ENCODE results near the gene MED9. TPM values are rescaled to one million over a fixed set of nuclear protein-coding genes. Genes with fewer than 3 reads are reported as not detected.
"Not testable (repeated sequence)": the region's sequence is repeated elsewhere in the genome, so short reads cannot be mapped to it uniquely, and the experiment has no call there.

MED9 gene, protein sequence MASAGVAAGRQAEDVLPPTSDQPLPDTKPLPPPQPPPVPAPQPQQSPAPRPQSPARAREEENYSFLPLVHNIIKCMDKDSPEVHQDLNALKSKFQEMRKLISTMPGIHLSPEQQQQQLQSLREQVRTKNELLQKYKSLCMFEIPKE
- total RNA-seq (2022) (8.1 and 10.5 TPM in 2 replicates), Bru-seq, nascent RNA (percentile 77 among the genes with signal in this experiment), BruChase-seq, experiment 1, labeled RNA remaining after a 6-hour chase (percentile 52 among the genes with signal in this experiment), BruChase-seq, experiment 2, labeled RNA remaining after a 2-hour chase (percentile 66 among the genes with signal in this experiment)
- long read RNA-seq, transcript MED9-201 (2 exons, 2,228 nt) = major isoform, 19 of 22 reads
- long read RNA-seq, partial matches to known transcripts = 0 of 22 reads
- long read RNA-seq, other reads (novel, unspliced or antisense) = 1 of 22 reads

DNA sequence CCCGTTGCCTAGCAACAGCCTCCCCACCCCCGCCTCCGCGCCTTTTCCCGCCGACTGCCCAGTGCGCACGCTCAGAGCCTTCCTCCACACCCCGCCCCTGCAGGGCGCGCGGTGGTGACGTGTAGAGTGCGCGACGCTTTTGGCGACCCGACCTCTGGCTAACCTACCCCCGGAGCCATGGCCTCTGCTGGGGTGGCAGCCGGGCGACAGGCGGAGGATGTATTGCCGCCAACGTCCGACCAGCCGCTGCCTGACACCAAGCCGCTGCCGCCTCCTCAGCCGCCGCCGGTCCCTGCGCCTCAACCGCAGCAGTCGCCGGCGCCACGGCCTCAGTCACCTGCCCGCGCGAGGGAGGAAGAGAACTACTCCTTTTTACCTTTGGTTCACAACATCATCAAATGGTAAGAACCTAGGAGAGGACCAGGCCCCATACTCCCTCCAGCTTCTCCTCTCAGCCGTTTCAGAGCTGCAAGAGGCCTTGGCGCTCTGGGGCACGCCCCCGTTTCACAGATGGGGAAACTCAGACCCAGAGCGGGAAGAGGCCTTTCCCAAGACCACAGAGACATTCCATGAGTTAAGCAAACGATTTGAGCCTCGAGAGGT lies at the start of gene MED9:
Gene MED9, plus strand, starts transcription at position 136 of the 603 bp plus-strand sequence. Its CDS starts 42 bp downstream, at position 178.
- intact Hi-C loops (cut with micrococcal nuclease) = no loop called here

DNA sequence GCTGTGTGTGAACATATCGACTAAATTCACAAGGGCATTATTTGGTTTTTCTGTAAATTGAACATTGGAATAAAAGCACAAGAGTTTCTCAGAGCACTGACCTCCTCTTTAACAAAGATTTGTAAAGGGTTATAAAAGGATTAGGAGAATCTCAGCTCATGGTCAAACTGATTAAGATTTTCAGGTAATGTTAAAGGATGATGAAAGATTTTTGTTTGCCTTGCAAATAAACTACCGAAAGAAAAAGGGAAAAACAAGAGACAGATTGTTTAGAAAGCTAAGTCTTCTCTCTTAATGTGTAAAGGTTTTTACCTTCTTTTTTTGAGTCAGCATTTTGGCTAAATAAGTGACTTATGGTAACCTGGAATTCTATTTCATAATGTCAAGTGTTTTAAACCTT lies 47.6 kb upstream of the MED9 start:
- no TSS peak for BruUV-seq (replicated peaks)
- H3K27ac Mint-ChIP-seq (ENCODE audit: low read depth, unreplicated experiment) = no peak overlapping the region
- CTCF ChIA-PET = no interaction called here

More for the DNA sequence above, at the start of gene MED9:
- H3K4me1 Mint-ChIP-seq (ENCODE audit: insufficient read depth, unreplicated experiment) = peaks cover 14% of the 10 kb centered on the region
- ChIA-PET POLR2A (interaction anchor here (0.6 to 1.0 kb wide), 4 partner anchors 14 to 1853 kb away, joined by 3 to 4 read pairs (median 3); no protein-coding TSS in a partner anchor), CTCF (no interaction called here)
- peak within 1 kb of the TSS; percentile 78 for H3K27ac Mint-ChIP-seq (ENCODE audit: low read depth, unreplicated experiment)
- no peaks in the 10 kb centered on the region for H3K9me3 Mint-ChIP-seq (ENCODE audit: unreplicated experiment)
- DNase-seq (ENCODE audit: unreplicated experiment) = peak; percentile 89
- peaks cover 38% of the 10 kb centered on the region for H3K27me3 Mint-ChIP-seq (ENCODE audit: insufficient read depth, unreplicated experiment)
- peaks cover 8% of the 10 kb centered on the region for H3K36me3 Mint-ChIP-seq (ENCODE audit: insufficient read depth, unreplicated experiment)
- TSS peak; percentile 69 for BruUV-seq (replicated peaks)
- TF ChIP-seq, protein P1, sequence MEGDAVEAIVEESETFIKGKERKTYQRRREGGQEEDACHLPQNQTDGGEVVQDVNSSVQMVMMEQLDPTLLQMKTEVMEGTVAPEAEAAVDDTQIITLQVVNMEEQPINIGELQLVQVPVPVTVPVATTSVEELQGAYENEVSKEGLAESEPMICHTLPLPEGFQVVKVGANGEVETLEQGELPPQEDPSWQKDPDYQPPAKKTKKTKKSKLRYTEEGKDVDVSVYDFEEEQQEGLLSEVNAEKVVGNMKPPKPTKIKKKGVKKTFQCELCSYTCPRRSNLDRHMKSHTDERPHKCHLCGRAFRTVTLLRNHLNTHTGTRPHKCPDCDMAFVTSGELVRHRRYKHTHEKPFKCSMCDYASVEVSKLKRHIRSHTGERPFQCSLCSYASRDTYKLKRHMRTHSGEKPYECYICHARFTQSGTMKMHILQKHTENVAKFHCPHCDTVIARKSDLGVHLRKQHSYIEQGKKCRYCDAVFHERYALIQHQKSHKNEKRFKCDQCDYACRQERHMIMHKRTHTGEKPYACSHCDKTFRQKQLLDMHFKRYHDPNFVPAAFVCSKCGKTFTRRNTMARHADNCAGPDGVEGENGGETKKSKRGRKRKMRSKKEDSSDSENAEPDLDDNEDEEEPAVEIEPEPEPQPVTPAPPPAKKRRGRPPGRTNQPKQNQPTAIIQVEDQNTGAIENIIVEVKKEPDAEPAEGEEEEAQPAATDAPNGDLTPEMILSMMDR (IDR thresholded peaks at IDR 0.05; ENCODE audit: unreplicated experiment) = no peak
- peak within 1 kb of the TSS; percentile 80 for H3K4me3 Mint-ChIP-seq (ENCODE audit: unreplicated experiment)

DNA sequence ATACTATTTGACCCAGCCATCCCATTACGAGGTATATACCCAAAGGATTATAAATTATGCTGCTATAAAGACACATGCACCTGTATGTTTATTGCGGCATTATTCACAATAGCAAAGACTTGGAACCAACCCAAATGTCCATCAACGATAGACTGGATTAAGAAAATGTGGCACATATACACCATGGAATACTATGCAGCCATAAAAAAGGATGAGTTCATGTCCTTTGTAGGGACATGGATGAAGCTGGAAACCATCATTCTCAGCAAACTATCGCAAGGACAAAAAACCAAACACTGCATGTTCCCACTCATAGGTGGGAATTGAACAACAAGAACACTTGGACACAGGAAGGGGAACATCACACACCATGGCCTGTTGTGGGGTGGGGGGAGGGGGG lies 45.9 kb upstream of the MED9 start:
- H3K4me3 Mint-ChIP-seq (ENCODE audit: unreplicated experiment); DNase-seq (ENCODE audit: unreplicated experiment); intact Hi-C loops (cut with micrococcal nuclease); BruUV-seq (replicated peaks); H3K4me1 Mint-ChIP-seq (ENCODE audit: insufficient read depth, unreplicated experiment); H3K27ac Mint-ChIP-seq (ENCODE audit: low read depth, unreplicated experiment); H3K36me3 Mint-ChIP-seq (ENCODE audit: insufficient read depth, unreplicated experiment); H3K9me3 Mint-ChIP-seq (ENCODE audit: unreplicated experiment); CTCF ChIA-PET; POLR2A ChIA-PET: not testable (repeated sequence)
- H3K27me3 Mint-ChIP-seq (ENCODE audit: insufficient read depth, unreplicated experiment) = peaks cover 62% of the 10 kb centered on the region

More for the DNA sequence above, 47.6 kb upstream of the MED9 start:
- POLR2A ChIA-PET = no interaction called here
- Mint-ChIP-seq H3K4me1 (ENCODE audit: insufficient read depth, unreplicated experiment) (no peaks in the 10 kb centered on the region), H3K9me3 (ENCODE audit: unreplicated experiment) (peaks cover under 1% of the 10 kb centered on the region), H3K36me3 (ENCODE audit: insufficient read depth, unreplicated experiment) (no peaks in the 10 kb centered on the region), H3K4me3 (ENCODE audit: unreplicated experiment) (no peak overlapping the region), H3K27me3 (ENCODE audit: insufficient read depth, unreplicated experiment) (peaks cover 55% of the 10 kb centered on the region)
- TF ChIP-seq, protein P1 (IDR thresholded peaks at IDR 0.05; ENCODE audit: unreplicated experiment) = no peak
- no peak for DNase-seq (ENCODE audit: unreplicated experiment)
- intact Hi-C loops (cut with micrococcal nuclease) = no loop called here

GRCh38 chr17:17431605-17432004 lies 45.2 kb upstream of the MED9 start:
- TF ChIP-seq, protein P1 (IDR thresholded peaks at IDR 0.05; ENCODE audit: unreplicated experiment) = no peak
- H3K4me1 Mint-ChIP-seq (ENCODE audit: insufficient read depth, unreplicated experiment) = no peaks in the 10 kb centered on the region
- no peaks in the 10 kb centered on the region for H3K36me3 Mint-ChIP-seq (ENCODE audit: insufficient read depth, unreplicated experiment)
- no peak overlapping the region for H3K4me3 Mint-ChIP-seq (ENCODE audit: unreplicated experiment)
- ChIA-PET CTCF (no interaction called here), POLR2A (no interaction called here)
- H3K27me3 Mint-ChIP-seq (ENCODE audit: insufficient read depth, unreplicated experiment) = peaks cover 62% of the 10 kb centered on the region
- H3K9me3 Mint-ChIP-seq (ENCODE audit: unreplicated experiment) = peaks cover 6% of the 10 kb centered on the region
- intact Hi-C loops (cut with micrococcal nuclease) = no loop called here
- BruUV-seq (replicated peaks) = no TSS peak
- no peak overlapping the region for H3K27ac Mint-ChIP-seq (ENCODE audit: low read depth, unreplicated experiment)
- no peak for DNase-seq (ENCODE audit: unreplicated experiment)
